ENCODE measurements around the gene PHF3. TPM values are rescaled to one million over a fixed set of nuclear protein-coding genes. Genes with fewer than 3 reads are reported as not detected.

Gene PHF3
- total RNA-seq, 1 experiment from 2014 or later, result 40.0 TPM

DNA sequence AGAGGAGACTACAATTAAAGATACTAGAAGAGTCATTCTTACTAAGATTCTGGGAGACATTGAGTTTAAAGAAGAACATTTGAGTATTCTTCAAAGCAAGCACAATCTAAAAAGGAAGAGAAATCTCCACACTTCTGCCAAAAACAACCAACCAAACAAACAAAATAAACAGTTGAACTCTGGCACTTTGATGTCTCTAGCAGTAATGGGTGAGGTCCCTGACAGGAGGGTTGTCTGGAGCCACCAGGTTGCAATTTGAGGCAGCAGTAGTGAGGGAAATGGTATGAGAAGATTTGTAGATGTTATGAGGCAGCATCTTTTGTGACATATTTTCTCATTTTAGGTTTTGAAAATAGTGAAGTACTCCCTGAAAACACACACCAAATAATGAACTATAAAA lies 108.1 kb downstream of the PHF3 start:
- no peak for ATAC-seq
- no peak for DNase-seq (ENCODE audit: low read depth, low spot score)
- H3K4me1 ChIP-seq (ENCODE audit: control insufficient read depth, insufficient read depth, low read length), result no peaks in the 10 kb centered on the region
- no peak overlapping the region for H3K4me3 ChIP-seq (ENCODE audit: low read depth in 2 of 2, low read length in 2 of 2)
- no peak overlapping the region for H3K27ac ChIP-seq (ENCODE audit: low read length)
- peaks cover 5% of the 10 kb centered on the region; the same call in 1 of the 2 replicates for H3K27me3 ChIP-seq (ENCODE audit: control insufficient read depth, insufficient read depth, low read length)
- CTCF ChIA-PET, result no interaction called here
- in situ Hi-C loops (cut with HindIII; ENCODE audit: low pct_unique_long_range_greater_than_20kb, low sequenced_read_pairs) (no loop called here), intact Hi-C loops (cut with micrococcal nuclease; ENCODE audit: unreplicated experiment) (no loop called here)
- no peaks in the 10 kb centered on the region for H3K36me3 ChIP-seq (ENCODE audit: control insufficient read depth, insufficient read depth, low read length)
- POLR2A ChIA-PET, result no interaction called here
- no peak for TF ChIP-seq CTCF (IDR thresholded peaks at IDR 0.05)
- no peak for TF ChIP-seq SIN3A (IDR thresholded peaks at IDR 0.05; ENCODE audit: borderline replicate concordance, insufficient read depth, low read depth, low read length)
- TF ChIP-seq, protein P1, sequence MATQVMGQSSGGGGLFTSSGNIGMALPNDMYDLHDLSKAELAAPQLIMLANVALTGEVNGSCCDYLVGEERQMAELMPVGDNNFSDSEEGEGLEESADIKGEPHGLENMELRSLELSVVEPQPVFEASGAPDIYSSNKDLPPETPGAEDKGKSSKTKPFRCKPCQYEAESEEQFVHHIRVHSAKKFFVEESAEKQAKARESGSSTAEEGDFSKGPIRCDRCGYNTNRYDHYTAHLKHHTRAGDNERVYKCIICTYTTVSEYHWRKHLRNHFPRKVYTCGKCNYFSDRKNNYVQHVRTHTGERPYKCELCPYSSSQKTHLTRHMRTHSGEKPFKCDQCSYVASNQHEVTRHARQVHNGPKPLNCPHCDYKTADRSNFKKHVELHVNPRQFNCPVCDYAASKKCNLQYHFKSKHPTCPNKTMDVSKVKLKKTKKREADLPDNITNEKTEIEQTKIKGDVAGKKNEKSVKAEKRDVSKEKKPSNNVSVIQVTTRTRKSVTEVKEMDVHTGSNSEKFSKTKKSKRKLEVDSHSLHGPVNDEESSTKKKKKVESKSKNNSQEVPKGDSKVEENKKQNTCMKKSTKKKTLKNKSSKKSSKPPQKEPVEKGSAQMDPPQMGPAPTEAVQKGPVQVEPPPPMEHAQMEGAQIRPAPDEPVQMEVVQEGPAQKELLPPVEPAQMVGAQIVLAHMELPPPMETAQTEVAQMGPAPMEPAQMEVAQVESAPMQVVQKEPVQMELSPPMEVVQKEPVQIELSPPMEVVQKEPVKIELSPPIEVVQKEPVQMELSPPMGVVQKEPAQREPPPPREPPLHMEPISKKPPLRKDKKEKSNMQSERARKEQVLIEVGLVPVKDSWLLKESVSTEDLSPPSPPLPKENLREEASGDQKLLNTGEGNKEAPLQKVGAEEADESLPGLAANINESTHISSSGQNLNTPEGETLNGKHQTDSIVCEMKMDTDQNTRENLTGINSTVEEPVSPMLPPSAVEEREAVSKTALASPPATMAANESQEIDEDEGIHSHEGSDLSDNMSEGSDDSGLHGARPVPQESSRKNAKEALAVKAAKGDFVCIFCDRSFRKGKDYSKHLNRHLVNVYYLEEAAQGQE (IDR thresholded peaks at IDR 0.05; ENCODE audit: insufficient read depth in 1 of 2, low read depth in 2 of 2, low read length in 1 of 2), result no peak
- no peak for TF ChIP-seq POLR2AphosphoS5 (IDR thresholded peaks at IDR 0.05; ENCODE audit: low read depth, low read length)
- TF ChIP-seq TCF7L2 (IDR thresholded peaks at IDR 0.05; ENCODE audit: low read depth, low read length), result no peak
- BruUV-seq (replicated peaks), result no TSS peak
- no peaks in the 10 kb centered on the region for H3K9me3 ChIP-seq (ENCODE audit: control insufficient read depth, insufficient read depth, low read depth, low read length)

DNA sequence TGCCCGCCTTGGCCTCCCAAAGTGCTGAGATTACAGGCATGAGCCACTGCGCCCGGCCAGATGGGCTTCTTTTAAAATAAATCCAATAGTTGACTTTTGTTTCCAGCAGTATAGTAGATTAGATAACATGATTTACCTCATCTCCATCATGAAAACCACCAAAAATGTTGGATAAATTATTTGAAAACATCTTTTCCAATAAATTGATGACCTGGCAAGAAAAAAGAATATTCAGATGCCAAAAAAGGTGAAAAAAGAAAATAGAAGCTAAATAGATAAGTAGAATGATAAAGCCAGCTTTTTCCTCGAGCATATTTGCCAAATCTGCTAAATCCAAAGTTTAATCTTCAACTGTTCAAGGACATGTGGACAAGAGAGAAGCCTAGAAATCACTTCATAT lies 109.2 kb downstream of the PHF3 start:
- no peaks in the 10 kb centered on the region for H3K9me3 ChIP-seq (ENCODE audit: control insufficient read depth, insufficient read depth, low read depth, low read length)
- TF ChIP-seq, protein P1 (IDR thresholded peaks at IDR 0.05; ENCODE audit: insufficient read depth in 1 of 2, low read depth in 2 of 2, low read length in 1 of 2), result no peak
- no peak for TF ChIP-seq POLR2AphosphoS5 (IDR thresholded peaks at IDR 0.05; ENCODE audit: low read depth, low read length)
- TF ChIP-seq SIN3A (IDR thresholded peaks at IDR 0.05; ENCODE audit: borderline replicate concordance, insufficient read depth, low read depth, low read length), result no peak
- TF ChIP-seq TCF7L2 (IDR thresholded peaks at IDR 0.05; ENCODE audit: low read depth, low read length), result no peak
- no peak for TF ChIP-seq CTCF (IDR thresholded peaks at IDR 0.05)
- ChIA-PET CTCF (no interaction called here), POLR2A (no interaction called here)
- no peak for DNase-seq (ENCODE audit: low read depth, low spot score)
- intact Hi-C loops (cut with micrococcal nuclease; ENCODE audit: unreplicated experiment), result no loop called here
- H3K27me3 ChIP-seq (ENCODE audit: control insufficient read depth, insufficient read depth, low read length), result peaks cover 5% of the 10 kb centered on the region; the same call in 1 of the 2 replicates
- no peak overlapping the region for H3K27ac ChIP-seq (ENCODE audit: low read length)
- in situ Hi-C loops (cut with HindIII; ENCODE audit: low pct_unique_long_range_greater_than_20kb, low sequenced_read_pairs), result no loop called here
- no peak for ATAC-seq
- no TSS peak for BruUV-seq (replicated peaks)
- H3K4me1 ChIP-seq (ENCODE audit: control insufficient read depth, insufficient read depth, low read length), result no peaks in the 10 kb centered on the region
- H3K4me3 ChIP-seq (ENCODE audit: low read depth in 2 of 2, low read length in 2 of 2), result no peak overlapping the region
- no peaks in the 10 kb centered on the region for H3K36me3 ChIP-seq (ENCODE audit: control insufficient read depth, insufficient read depth, low read length)
